Activated CD4-positive, alpha-beta T cell treated with anti-CD3 and anti-CD28 coated beads, Interleukin-2, amount 10 ng/mL, durations not matched to agents 7 days and 5 days (primary cell): Measurements from ENCODE around the gene COX5B. TPM values are rescaled to one million over a fixed set of nuclear protein-coding genes. Genes with fewer than 3 reads are reported as not detected.

Experiments used
- CTCF ChIA-PET: fragments of 350-600 bp; sonication (Branson Sonifier 250); formaldehyde crosslinking; loops from one replicate; lab custom pipeline; 2021; ENCODE audit warnings: antibody characterized with exemption; lab: Charles Lee
- POLR2A ChIA-PET: fragments of 350-600 bp; sonication (Branson Sonifier 250); formaldehyde crosslinking; loops from one replicate; lab custom pipeline; 2021; ENCODE audit warnings: antibody characterized with exemption; lab: Charles Lee
- DNase-seq: peaks from one replicate; pipeline ENCODE4 v3.0.0-alpha.2; 2020
- H3K27ac Mint-ChIP-seq: one replicate; pipeline ENCODE4 v1.8.0; 2021; ENCODE audit warnings: mild to moderate bottlenecking, moderate library complexity, mixed read lengths
- H3K27me3 Mint-ChIP-seq: one replicate; pipeline ENCODE4 v1.8.0; 2021; ENCODE audit warnings: mixed read lengths
- H3K36me3 Mint-ChIP-seq: one replicate; pipeline ENCODE4 v1.8.0; 2021; ENCODE audit warnings: low read depth, mixed read lengths
- H3K4me1 Mint-ChIP-seq: one replicate; pipeline ENCODE4 v1.8.0; 2021; ENCODE audit warnings: mixed read lengths
- H3K4me3 Mint-ChIP-seq: one replicate; pipeline ENCODE4 v1.8.0; 2021; ENCODE audit warnings: mild to moderate bottlenecking, moderate library complexity, mixed read lengths
- H3K9me3 Mint-ChIP-seq: one replicate; pipeline ENCODE4 v1.8.0; 2021; ENCODE audit warnings: mixed read lengths
- total RNA-seq, 2 experiments: library from RNA; stranded (reverse); gene quantifications; one replicate each; pipeline ENCODE4 v1.2.3, GENCODE V29; 2021

COX5B gene
- total RNA-seq, 2 experiments from 2014 or later, result 183 to 196 TPM

GRCh38 chr2:97688062-97688827 is 42.4 kb downstream of the COX5B start:
- DNase-seq, result no peak
- H3K9me3 Mint-ChIP-seq, result no peaks in the 10 kb centered on the region
- H3K4me3 Mint-ChIP-seq, result no peak overlapping the region
- H3K4me1 Mint-ChIP-seq, result peaks cover 21% of the 10 kb centered on the region
- ChIA-PET POLR2A (no interaction called here), CTCF (interaction anchor here (0.8 to 1.0 kb wide), 3 partner anchors 10 to 98 kb away, joined by 3 to 4 read pairs (median 3); no protein-coding TSS in a partner anchor)
- no peaks in the 10 kb centered on the region for H3K36me3 Mint-ChIP-seq
- H3K27me3 Mint-ChIP-seq, result no peaks in the 10 kb centered on the region
- no peak overlapping the region for H3K27ac Mint-ChIP-seq

- POLR2A ChIA-PET, result no interaction called here
- Mint-ChIP-seq H3K9me3 (no peaks in the 10 kb centered on the region), H3K27me3 (no peaks in the 10 kb centered on the region), H3K36me3 (no peaks in the 10 kb centered on the region), H3K4me3 (no peak overlapping the region), H3K4me1 (peaks cover 18% of the 10 kb centered on the region), H3K27ac (no peak overlapping the region)
- DNase-seq, result no peak
- CTCF ChIA-PET, result interaction anchor here (0.7 to 1.6 kb wide), 7 partner anchors 9 to 101 kb away, joined by 3 to 6 read pairs (median 5); partner anchors contain the start of gene ACTR1B
Observed at GRCh38 chr2:97691166-97691565, 45.3 kb downstream of the COX5B start.

- POLR2A ChIA-PET, result no interaction called here
- Mint-ChIP-seq H3K27ac (no peak overlapping the region), H3K9me3 (no peaks in the 10 kb centered on the region), H3K27me3 (peaks cover 5% of the 10 kb centered on the region), H3K4me3 (no peak overlapping the region), H3K36me3 (no peaks in the 10 kb centered on the region), H3K4me1 (peaks cover 16% of the 10 kb centered on the region)
- CTCF ChIA-PET, result no interaction called here
- no peak for DNase-seq
Observed at GRCh38 chr2:97693476-97693875, 47.6 kb downstream of the COX5B start.

GRCh38 chr2:97695744-97696143 is 49.9 kb downstream of the COX5B start:
- CTCF ChIA-PET, result interaction anchor here (1.1 to 7.0 kb wide), 5 partner anchors 16 to 105 kb away, joined by 3 to 101 read pairs (median 36); partner anchors contain the start of genes ACTR1B, ANKRD36B and ZAP70
- Mint-ChIP-seq H3K36me3 (no peaks in the 10 kb centered on the region), H3K4me3 (no peak overlapping the region), H3K27me3 (peaks cover 6% of the 10 kb centered on the region), H3K4me1 (peaks cover 13% of the 10 kb centered on the region), H3K27ac (no peak overlapping the region), H3K9me3 (no peaks in the 10 kb centered on the region)
- POLR2A ChIA-PET, result no interaction called here
- no peak for DNase-seq

GRCh38 chr2:97697252-97698235 is 51.7 kb downstream of the COX5B start:
- ChIA-PET CTCF (interaction anchor here (0.5 to 7.0 kb wide), 18 partner anchors 9 to 687 kb away, joined by 3 to 101 read pairs (median 4); partner anchors contain the start of genes ACTR1B, ANKRD36B, COX5B and ZAP70), POLR2A (interaction anchor here (0.7 to 1.2 kb wide), 2 partner anchors 34 to 1306 kb away, joined by 7 to 9 read pairs; partner anchors contain the start of gene ACTR1B)
- Mint-ChIP-seq H3K27me3 (peaks cover 6% of the 10 kb centered on the region), H3K4me3 (no peak overlapping the region), H3K9me3 (no peaks in the 10 kb centered on the region), H3K4me1 (peaks cover 13% of the 10 kb centered on the region), H3K27ac (no peak overlapping the region), H3K36me3 (no peaks in the 10 kb centered on the region)
- peak; percentile 94 for DNase-seq

Other genes with a start within 250 kb of the COX5B start
- gene ANKRD36B, start 56.2 kb upstream of the COX5B start, total RNA-seq, result 10 to 100 TPM; 47.5 to 55.1 TPM
- 10 to 100 TPM; 62.9 to 68.3 TPM for gene ACTR1B, start 18.0 kb downstream of the COX5B start, total RNA-seq
- gene C2orf92, start 23.7 kb downstream of the COX5B start, total RNA-seq, result 1 to 10 TPM; 7.2 to 7.4 TPM
- gene ZAP70, start 67.5 kb downstream of the COX5B start, total RNA-seq, result 100 to 1,000 TPM; 302 to 337 TPM